Breast epithelium (tissue), 3 donors: ENCODE measurements around the gene ST8SIA2.

Source experiments
- POLR2A ChIP-seq: fragments of 450-650 bp; IDR thresholded peaks from one replicate; pipeline ENCODE4 v1.6.1; 2016; ENCODE audit warnings: antibody characterized with exemption, mild to moderate bottlenecking, moderate library complexity
- POLR2AphosphoS5 ChIP-seq, 3 donors: sonication (generic); formaldehyde crosslinking; IDR thresholded peaks; one replicate each; pipeline ENCODE4 v1.6.1; 2017; ENCODE audit warnings: antibody characterized with exemption in 3 of 3
- TF ChIP-seq, protein P1 (sequence below), 3 donors: fragments of 450-650 bp; IDR thresholded peaks; one replicate each; pipeline ENCODE4 v1.5.1; 2016 to 2017; ENCODE audit warnings: antibody characterized with exemption in 3 of 3, mild to moderate bottlenecking in 3 of 3, moderate library complexity in 3 of 3

DNA sequence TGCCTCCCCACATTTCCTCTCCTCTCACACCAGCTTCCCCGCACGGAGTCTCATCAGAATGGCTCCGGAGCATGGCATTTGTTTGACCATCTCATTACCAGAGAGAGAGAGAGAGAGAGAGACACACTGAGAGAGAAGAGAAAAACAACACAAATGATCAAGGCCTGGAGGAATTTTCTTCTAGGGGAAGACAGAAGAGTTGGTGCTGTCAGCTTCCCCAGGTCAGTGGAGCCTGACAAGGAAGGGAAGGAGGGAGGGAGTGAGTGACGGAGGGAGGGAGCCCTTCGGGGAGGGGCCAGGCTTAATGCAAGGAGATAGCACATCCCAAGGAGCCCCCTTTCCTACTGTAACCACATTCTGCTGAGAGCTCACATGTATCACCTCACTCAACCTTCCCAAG, 9.1 kb downstream of the ST8SIA2 start:
- TF ChIP-seq, protein P1, sequence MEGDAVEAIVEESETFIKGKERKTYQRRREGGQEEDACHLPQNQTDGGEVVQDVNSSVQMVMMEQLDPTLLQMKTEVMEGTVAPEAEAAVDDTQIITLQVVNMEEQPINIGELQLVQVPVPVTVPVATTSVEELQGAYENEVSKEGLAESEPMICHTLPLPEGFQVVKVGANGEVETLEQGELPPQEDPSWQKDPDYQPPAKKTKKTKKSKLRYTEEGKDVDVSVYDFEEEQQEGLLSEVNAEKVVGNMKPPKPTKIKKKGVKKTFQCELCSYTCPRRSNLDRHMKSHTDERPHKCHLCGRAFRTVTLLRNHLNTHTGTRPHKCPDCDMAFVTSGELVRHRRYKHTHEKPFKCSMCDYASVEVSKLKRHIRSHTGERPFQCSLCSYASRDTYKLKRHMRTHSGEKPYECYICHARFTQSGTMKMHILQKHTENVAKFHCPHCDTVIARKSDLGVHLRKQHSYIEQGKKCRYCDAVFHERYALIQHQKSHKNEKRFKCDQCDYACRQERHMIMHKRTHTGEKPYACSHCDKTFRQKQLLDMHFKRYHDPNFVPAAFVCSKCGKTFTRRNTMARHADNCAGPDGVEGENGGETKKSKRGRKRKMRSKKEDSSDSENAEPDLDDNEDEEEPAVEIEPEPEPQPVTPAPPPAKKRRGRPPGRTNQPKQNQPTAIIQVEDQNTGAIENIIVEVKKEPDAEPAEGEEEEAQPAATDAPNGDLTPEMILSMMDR (IDR thresholded peaks at IDR 0.05), result no peak
- TF ChIP-seq POLR2AphosphoS5 (IDR thresholded peaks at IDR 0.05), result no peak
- no peak for TF ChIP-seq POLR2A
